Ovary (tissue), 9 donors: ENCODE measurements around the gene EPS8. TPM values are rescaled to one million over a fixed set of nuclear protein-coding genes. Genes with fewer than 3 reads are reported as not detected.

Source experiments
- DNase-seq, 5 donors: peaks; one replicate each; pipeline ENCODE4 v3.0.0-alpha.2; 2019 to 2020
- H3K27ac ChIP-seq, 2 donors: fragments of 200-600 bp; one replicate each; pipeline versions ENCODE4 v1.5.1 to v1.8.0; 2019 to 2022
- H3K27me3 ChIP-seq: fragments of 200-600 bp; one replicate; pipeline ENCODE4 v1.8.0; 2022
- H3K36me3 ChIP-seq: fragments of 200-600 bp; sonication (generic); one replicate; pipeline ENCODE4 v1.5.1; 2019
- H3K4me1 ChIP-seq: one replicate; pipeline ENCODE4 v1.8.1; 2013; ENCODE audit warnings: mild to moderate bottlenecking, moderate library complexity; ENCODE audit not compliant: insufficient read depth
- H3K4me3 ChIP-seq: fragments of 200-600 bp; sonication (generic); one replicate; pipeline ENCODE4 v1.5.1; 2017
- H3K9me3 ChIP-seq, 2 donors: fragments of 200-600 bp in 1 of 2; sonication (generic) in 1 of 2; one replicate each; pipeline versions ENCODE4 v1.5.1 to v1.8.1; 2013 to 2019; ENCODE audit warnings: mild to moderate bottlenecking in 1 of 2, moderate library complexity in 1 of 2
- EP300 ChIP-seq: sonication (generic); formaldehyde crosslinking; IDR thresholded peaks from one replicate; pipeline ENCODE4 v1.6.1; 2017; ENCODE audit warnings: antibody characterized with exemption
- POLR2A ChIP-seq: fragments of 450-650 bp; IDR thresholded peaks from one replicate; pipeline ENCODE4 v1.6.1; 2017; ENCODE audit warnings: antibody characterized with exemption, mild to moderate bottlenecking, moderate library complexity
- WGBS, 3 donors: extraction: QIAGEN DNeasy Blood & Tissue Kit in 1 of 3; methylation state at CpG; one replicate each; pipeline versions ENCODE4 v1.1.5 to v1.1.7; 2013 to 2017; 5-methylcytosine and 5-hydroxymethylcytosine counted together
- intact Hi-C, 4 donors: fragments of 100-400 bp; cut with DNase I; formaldehyde crosslinking; loops; one replicate each; pipeline versions ENCODE4 v1.11.0 to v1.15.1; 2022 to 2023
- polyA plus RNA-seq, 2 donors: library from polyadenylated mRNA; stranded (reverse); fragments of 200-250 nt in 1 of 2; fragments of 350-450 nt in 1 of 2; fragmentation: Illumina TruSeq in 1 of 2; extraction: RNeasy Lipid Tissue Mini Kit (QIAGEN cat#74804) in 1 of 2; gene quantifications; one replicate each; pipeline ENCODE4 v1.2.3, GENCODE V29; 2013 to 2014
- total RNA-seq, 7 donors: library from RNA; depleted of rRNA in 2 of 7; stranded (reverse); fragments of >200 nt in 2 of 7; fragmentation: NEBNext Ultra II Directional in 3 of 7; extraction: Animal tissue kit (Norgen Biotek cat#: 25700) in 3 of 7; gene quantifications; one replicate each; pipeline versions ENCODE4 v1.1.0 to v1.2.4, GENCODE V29; 2016 to 2023
- TF ChIP-seq, protein P1 (sequence below), 3 donors: fragments of 450-650 bp in 2 of 3; fragments of 200-600 bp in 1 of 3; IDR thresholded peaks; one replicate each; pipeline versions ENCODE4 v1.5.1 to v1.8.0; 2016 to 2022; ENCODE audit warnings: antibody characterized with exemption in 3 of 3, mild to moderate bottlenecking in 1 of 3
- donor health status: DM: no; HTN: no; CAD: no; lungs with moderate emphysema.
- donor health status: DM: no; HTN: no; CAD: no.
- donor health status: Bipolar disorder and iron deficiency.
- donor health status: DM: yes; HTN: yes; CAD: no.
- donor health status: DM: no; HTN: no; CAD: no.
- donor health status: DM: yes; HTN: yes; CAD: no.

EPS8 gene
- total and polyA plus RNA-seq, 9 donors, result 56.2 to 94.9 (median 77.4) TPM

DNA sequence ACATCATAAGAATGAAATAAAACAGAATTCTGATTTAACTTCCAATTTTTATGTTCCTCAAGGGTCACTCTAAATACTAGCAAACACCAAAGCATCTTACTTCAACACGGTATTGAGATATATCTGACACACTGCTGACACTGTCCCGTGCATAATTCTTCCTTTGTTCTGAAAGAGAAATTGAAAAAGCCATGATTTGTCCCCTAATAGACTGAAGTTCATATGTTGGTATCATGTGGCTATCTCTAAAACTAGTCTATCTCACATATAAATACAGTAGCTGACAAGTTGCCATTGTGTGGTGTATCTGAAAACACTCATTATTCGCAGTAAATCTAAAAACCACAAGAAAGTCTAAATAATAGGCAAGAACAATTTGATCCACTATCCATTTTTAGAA is 118.4 kb downstream of the EPS8 start:
- intact Hi-C loops, result no loop called here
- Histone ChIP-seq H3K4me1 (peaks cover 2% of the 10 kb centered on the region), H3K4me3 (no peak overlapping the region), H3K27me3 (no peaks in the 10 kb centered on the region), H3K36me3 (no peaks in the 10 kb centered on the region), H3K9me3 (no peaks in the 10 kb centered on the region), H3K27ac (no peak overlapping the region)
- no peak for DNase-seq
- TF ChIP-seq EP300 (no peak), POLR2A (no peak)
- TF ChIP-seq, protein P1, sequence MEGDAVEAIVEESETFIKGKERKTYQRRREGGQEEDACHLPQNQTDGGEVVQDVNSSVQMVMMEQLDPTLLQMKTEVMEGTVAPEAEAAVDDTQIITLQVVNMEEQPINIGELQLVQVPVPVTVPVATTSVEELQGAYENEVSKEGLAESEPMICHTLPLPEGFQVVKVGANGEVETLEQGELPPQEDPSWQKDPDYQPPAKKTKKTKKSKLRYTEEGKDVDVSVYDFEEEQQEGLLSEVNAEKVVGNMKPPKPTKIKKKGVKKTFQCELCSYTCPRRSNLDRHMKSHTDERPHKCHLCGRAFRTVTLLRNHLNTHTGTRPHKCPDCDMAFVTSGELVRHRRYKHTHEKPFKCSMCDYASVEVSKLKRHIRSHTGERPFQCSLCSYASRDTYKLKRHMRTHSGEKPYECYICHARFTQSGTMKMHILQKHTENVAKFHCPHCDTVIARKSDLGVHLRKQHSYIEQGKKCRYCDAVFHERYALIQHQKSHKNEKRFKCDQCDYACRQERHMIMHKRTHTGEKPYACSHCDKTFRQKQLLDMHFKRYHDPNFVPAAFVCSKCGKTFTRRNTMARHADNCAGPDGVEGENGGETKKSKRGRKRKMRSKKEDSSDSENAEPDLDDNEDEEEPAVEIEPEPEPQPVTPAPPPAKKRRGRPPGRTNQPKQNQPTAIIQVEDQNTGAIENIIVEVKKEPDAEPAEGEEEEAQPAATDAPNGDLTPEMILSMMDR (IDR thresholded peaks at IDR 0.05), result no peak
- WGBS, 3 donors, result 65 to 85% (median 66%) methylated on average over 3 of the region's 3 CpGs

DNA sequence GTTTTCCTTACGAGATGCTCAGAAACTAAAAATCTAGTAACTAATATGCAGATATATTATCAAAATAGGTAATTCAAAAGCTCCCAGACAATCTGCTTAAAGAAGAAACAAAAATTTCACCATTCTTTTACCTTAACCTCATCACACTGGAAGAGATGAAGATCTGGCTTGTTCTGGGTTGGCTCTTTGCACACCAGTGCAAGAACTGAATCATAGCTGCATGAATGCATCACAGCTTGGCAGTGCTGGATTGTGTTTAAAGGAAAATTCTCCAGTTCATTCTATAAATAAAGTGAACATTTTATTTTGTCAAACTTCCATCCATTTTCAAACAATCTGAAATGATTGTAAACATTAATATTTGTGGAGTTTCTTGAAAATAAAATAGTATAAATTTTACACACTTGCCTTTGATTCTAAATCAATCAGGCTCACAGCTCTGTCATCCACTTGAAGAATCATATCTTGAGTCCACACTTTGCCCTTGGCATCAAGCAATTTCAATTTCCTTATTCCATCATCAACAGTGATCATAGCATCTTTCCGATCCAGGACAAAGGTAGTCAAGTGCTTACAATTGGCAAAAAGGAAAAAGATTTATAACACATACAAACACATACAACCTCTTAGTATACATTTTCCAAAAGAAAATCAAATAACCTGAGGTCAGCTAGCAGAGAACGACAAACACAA is 119.8 kb downstream of the EPS8 start:
- no peaks in the 10 kb centered on the region for H3K9me3 ChIP-seq
- H3K4me1 ChIP-seq, result peaks cover 2% of the 10 kb centered on the region
- TF ChIP-seq POLR2A (no peak), EP300 (no peak)
- TF ChIP-seq, protein P1 (IDR thresholded peaks at IDR 0.05), result no peak
- no peak for DNase-seq
- no peak overlapping the region for H3K27ac ChIP-seq
- intact Hi-C loops, result no loop called here
- no peaks in the 10 kb centered on the region for H3K36me3 ChIP-seq
- H3K27me3 ChIP-seq, result no peaks in the 10 kb centered on the region
- H3K4me3 ChIP-seq, result no peak overlapping the region
- 78 to 83% (median 80%) methylated on average over 3 of the region's 3 CpGs for WGBS, 3 donors

DNA sequence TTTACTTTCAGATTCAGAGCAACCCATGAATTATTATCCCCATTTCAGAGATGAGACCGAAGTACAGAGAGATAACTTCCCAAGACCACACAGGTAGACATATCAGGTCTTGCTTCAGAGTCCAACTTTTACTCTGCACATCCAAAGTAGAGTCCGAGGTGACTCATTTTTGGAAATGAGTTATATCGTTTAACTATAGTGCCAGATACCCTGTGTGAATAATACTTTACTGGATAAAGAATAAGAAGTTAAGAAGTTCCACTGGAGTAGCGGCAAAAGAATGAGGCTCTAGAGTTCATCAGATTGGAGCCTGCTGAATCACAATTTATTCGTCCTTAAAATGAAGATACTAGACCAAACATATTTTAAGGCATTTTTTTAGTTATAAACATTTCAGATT is 124.7 kb downstream of the EPS8 start:
- H3K9me3 ChIP-seq, result no peaks in the 10 kb centered on the region
- no peak for TF ChIP-seq POLR2A
- TF ChIP-seq EP300, result no peak
- TF ChIP-seq, protein P1 (IDR thresholded peaks at IDR 0.05), result no peak
- intact Hi-C loops, result no loop called here
- 32 to 50% (median 36%) methylated on average over 5 of the region's 5 CpGs for WGBS, 3 donors
- DNase-seq, result no peak
- H3K27me3 ChIP-seq, result no peaks in the 10 kb centered on the region
- H3K36me3 ChIP-seq, result no peaks in the 10 kb centered on the region
- no peaks in the 10 kb centered on the region for H3K4me1 ChIP-seq
- H3K27ac ChIP-seq, result no peak overlapping the region
- H3K4me3 ChIP-seq, result no peak overlapping the region

DNA sequence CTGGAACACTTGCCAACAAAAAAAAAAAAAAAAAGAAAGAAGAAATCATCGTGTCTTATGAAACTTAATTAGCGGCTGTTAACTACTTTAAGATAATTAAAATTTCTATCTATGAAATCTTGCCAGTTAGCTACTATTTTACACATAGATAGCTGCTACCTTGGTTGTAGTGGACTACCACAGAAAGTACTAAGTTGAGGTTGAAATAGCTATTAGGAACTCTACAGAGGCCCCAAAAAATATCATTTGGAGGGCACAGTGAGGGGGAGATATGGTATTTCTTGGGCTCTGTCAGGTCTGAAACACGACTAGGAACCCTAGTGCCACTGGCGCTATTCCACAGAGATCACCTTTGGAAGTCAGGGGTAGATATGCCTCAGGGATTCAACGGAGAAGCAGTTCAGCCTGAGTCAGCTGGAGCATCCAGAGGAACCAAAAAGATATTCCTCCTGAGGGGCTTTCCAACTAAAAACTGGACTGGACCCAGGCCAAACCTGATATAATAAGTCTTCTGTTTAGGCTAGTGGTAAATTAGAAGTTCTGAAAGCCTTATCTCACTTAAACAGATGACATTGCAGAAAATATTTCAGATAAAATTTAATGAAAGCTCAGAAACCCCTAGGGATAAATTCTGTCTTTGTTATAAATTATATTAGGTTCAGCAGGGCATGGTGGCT is 126.1 kb downstream of the EPS8 start:
- Histone ChIP-seq H3K36me3 (no peaks in the 10 kb centered on the region), H3K27ac (no peak overlapping the region), H3K27me3 (no peaks in the 10 kb centered on the region), H3K4me1 (no peaks in the 10 kb centered on the region), H3K4me3 (no peak overlapping the region), H3K9me3 (no peaks in the 10 kb centered on the region)
- TF ChIP-seq EP300 (no peak), POLR2A (no peak)
- TF ChIP-seq, protein P1 (IDR thresholded peaks at IDR 0.05), result no peak
- 78 to 86% (median 85%) methylated on average over 5 of the region's 5 CpGs for WGBS, 3 donors
- intact Hi-C loops, result no loop called here
- DNase-seq, result no peak
